Stimulated activated CD8-positive, alpha-beta memory T cell treated with anti-CD3 and anti-CD28 coated beads, Interleukin-12 subunit alpha, Interleukin-12 subunit beta, amount 100 ng/mL, for 24 hours (primary cell): ENCODE data around the gene DCTN1.

ENCODE experiments used
- DNase-seq: peaks from one replicate; pipeline ENCODE4 v3.0.0-alpha.2; 2020; ENCODE audit errors: extremely low read depth

The DCTN1 gene

DNA sequence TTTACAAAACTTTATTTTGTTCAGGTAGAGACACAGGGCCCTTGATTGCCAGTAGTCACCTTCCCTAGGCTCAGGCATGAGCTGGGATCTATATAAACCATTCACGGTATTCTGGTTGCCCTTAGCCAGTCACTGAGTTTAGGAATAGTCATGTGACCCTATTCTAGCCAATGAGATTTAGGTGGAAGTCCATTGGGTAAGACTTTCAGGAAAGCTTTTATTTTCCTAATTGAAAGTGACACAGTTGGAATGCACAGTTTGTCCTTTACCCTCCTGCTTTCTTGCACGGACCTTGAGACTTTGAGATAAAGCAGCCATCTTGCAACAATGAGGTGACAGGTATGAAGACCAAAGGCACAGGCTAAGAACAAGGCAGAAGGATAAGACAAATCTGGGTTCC lies 58.4 kb downstream of the DCTN1 start:
- no peak for DNase-seq

- DNase-seq = no peak
Observed at GRCh38 chr2:74317701-74318100, 62.4 kb downstream of the DCTN1 start.

DNA sequence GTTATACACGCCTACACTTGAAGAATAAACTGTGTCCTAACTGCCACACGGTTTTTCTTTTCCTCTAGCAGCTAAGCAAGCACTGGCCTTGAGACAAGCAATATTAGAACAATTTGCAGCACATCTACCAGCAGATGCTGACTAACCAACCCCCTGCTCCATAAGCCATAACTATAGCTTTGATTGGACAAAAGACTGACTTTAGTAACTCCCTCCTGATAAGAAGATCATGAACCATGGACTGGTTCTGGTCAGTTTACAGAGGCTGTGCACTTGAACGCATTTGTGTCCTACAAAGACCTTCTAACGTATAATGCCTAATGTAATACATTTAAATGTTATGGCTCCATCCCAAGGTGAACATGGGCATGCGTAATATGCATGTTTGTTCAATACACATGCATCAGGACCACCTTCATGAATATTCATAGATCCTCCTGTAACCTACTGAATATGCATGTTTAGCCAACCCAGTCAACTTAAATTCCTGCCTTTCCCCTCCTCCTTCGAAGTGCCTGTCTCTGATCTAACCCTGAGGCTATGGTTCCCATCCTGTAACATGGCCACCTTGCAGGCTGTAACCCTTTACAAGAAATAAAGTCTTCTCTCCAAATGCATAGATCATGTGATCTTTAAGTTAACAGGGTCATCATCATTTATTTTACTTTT lies 63.4 kb downstream of the DCTN1 start:
- DNase-seq = no peak

DNA sequence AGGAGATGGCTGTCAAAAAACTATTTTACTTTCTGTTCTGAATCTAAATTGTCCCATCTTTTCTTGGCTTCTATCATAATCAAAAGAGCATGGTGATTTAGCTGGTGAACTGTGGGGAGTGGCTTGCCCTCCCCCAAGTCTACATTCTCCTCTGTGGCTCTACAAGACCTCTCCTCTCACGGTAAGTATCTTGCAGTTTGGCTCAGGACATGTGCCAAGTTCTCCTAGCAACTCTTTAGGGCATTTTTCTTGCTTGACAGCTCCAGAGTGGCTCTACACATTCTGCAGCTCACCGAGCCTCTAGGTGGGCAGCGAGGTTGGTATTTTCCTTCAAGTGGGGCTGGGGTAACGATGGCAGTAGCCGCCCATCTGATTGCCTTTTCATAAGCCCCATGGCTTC lies 66.0 kb downstream of the DCTN1 start:
- DNase-seq = no peak

- no peak for DNase-seq
Observed at GRCh38 chr2:74313497-74313896, 66.6 kb downstream of the DCTN1 start.

- DNase-seq = no peak
Observed at GRCh38 chr2:74312913-74313312, 67.2 kb downstream of the DCTN1 start.
